ENCODE measurements around the gene PXDC1. TPM values are rescaled to one million over a fixed set of nuclear protein-coding genes. Genes with fewer than 3 reads are reported as not detected.

Gene PXDC1
- total RNA-seq, 1 donor from 2014 or later: 25.0 TPM

DNA sequence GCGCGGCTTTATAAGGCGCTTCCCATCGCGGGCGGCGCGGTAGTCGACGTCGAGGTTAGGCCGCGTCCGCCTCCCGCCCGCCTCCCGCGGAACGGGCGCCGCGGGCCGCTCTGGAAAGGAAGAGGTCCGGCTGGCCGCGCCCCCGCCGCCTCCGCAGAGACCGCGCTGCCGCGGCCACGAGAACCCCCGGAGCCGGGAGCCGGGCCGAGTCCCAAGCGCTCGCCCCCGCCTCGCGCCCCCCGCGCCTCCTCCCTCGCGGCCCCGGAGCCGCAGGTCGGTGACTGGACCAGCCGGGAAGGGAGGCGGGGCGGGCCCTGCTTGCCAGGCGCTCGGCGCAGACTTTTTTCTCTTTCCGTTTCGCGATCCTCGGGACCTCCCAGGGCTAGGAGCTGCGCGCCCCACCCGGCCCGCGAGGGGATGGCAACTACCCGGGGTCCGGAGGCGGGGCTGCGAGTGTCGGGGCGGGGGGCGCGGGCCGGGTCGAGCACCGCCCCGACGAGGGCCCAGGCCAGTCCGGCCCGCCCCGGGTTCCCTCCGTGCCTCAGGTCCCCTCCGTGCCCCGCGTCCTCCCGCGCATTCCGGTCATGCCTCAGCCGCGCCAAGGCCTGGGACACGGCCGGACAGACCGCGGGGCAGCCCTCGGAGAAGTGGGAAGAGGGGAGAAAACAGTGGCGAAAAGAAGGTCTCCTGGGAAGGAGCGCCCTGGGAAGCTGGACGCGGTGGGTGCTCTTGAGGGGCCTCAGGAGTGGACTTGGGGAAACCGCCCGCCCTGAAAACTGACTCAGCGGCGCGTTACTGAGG is 417 bp upstream of the PXDC1 start:
- peak; percentile 93 for DNase-seq
- intact Hi-C loops (cut with micrococcal nuclease): loop anchor here (10.0 kb wide), 1 partner anchor 73 kb away; no protein-coding TSS in a partner anchor
- peak; percentile 78 for ATAC-seq

DNA sequence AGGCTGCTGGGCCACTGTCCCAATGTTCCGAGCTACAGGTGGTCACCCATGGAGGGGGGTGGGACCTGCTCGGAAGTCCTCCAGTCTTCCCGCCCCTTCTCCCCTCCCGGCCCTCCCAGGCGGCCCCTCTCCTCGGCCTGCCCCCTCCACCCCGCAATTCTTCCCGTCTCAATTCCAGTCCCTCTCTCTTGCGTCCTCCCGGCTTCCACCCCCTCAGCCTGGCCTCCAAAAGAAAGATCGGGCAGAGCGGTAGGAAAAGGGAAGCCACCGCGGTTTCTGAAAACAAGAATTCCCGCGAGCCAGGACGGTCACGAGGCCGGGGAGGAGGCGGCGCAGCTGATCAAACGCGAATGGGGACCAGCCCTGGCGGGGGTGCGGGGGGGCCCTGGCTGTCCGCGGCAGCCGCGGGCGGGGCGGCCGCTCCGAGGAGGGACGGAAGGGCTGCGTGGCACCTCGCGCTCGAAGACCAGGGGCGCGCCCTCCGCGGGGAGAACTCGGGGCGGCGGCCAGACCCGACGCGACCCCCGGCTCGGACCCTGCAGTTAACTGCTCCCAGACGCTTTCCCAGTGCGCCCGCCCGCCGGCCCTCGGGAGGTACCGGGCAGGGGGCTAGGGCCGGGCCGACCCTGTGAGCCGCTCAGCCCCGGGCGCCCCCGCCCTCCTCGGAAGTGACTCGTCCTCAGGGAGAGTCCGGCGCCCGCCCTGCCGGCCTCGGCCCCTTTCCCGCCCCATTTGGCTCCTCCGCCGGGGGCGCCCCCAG is 1.0 kb downstream of the PXDC1 start:
- ATAC-seq (peak; percentile 68), DNase-seq (peak; percentile 90)
- intact Hi-C loops (cut with micrococcal nuclease): loop anchor here (10.0 kb wide), 1 partner anchor 74 kb away; no protein-coding TSS in a partner anchor

DNA sequence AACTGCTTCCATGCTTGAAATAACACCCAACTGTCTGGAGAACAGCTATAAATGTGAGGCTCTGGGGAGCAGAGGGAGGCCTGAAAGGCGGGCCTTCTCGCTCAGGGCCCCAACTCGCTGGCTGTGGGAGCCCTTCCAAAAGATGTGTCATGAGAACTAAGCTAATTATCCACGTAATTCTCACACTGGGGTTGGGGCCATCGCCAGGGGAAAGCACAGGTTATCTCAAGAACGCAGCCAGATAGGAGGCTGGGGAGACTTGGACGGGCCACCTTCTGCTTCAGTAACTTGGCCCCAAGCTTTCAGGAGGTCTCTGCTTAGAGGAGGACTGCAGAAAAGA is 1.6 kb downstream of the PXDC1 start:
- DNase-seq (peak; percentile 67), ATAC-seq (peak; percentile 5)
- intact Hi-C loops (cut with micrococcal nuclease): loop anchor here (10.0 kb wide), 2 partner anchors 75 to 135 kb away; no protein-coding TSS in a partner anchor

DNA sequence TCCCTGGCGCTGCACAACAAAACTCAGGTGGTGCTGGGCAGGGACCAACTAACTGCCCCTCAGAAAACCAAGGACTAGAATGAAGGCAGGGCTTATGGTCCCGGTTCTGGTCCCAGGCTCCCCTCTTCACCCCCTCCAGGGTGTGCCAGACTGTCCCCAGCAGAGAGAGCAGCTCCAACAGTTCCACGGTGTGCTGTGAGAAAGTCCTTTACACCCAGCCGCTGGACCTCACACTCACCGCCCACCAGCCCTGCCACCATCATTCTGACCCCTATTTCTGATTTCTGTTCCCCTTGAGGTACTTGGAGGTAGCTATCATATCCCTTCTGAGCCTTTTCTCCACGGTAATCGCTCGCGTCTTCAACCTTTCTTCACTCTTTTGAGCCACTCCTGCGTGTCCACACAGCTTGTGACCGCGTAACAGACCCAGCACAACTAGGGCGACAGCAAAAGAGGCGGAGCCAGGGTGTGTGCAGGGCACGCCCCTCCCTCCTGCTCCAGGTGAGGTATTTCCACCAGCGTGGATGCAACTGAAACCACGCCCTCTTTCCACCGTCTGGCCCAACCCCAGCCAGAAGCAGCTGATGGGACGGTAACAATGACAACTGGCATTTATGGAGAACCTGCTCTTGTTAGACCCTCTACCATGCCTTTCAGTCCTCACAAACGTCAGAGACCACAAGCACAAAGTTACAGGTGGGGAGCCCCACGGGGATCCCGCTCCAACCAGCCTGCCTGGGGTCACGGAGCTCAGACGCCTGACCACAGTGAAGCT is 2.3 kb downstream of the PXDC1 start:
- no peak for DNase-seq
- intact Hi-C loops (cut with micrococcal nuclease): loop anchor here (10.0 kb wide), 1 partner anchor 136 kb away; no protein-coding TSS in a partner anchor
- ATAC-seq: no peak

DNA sequence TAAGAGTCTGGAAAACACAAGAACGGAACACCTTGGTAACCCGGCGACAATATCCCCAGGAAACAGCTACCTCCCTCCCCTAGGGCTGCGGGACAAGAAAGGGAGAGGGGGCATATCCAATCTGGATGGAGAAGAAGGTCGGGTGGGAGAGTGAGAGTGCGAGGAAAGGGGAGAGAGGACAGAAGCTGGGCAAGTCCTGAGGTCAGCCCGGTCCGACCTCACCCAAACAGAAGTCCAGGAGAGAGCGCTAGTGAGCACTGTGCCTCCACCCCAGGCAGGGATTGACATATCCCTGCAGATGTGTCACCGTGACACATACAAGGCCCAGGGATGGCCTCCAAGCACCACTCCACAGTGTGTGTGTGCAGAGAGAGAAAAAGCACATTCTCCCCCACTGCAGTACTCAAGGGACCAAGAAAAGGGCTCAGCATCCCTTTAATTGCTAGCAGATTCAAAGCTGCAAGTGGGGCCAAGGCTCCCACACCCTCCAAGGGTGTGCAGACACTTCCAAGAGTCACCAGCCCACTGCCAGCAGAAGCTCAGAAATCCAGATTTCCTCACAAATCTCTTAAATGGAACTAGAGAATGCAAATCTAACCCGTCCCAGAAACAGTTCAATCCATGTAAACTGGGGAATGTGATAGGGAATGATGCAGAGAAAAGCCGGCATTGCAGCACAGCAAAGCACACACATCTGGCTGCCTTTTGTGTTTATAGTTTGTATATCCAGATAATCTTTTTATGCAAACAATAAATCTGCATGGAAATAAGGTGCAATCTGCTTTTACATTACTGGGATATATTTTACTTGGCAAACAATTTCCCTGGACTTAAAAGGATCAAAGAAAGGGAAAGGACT is 3.1 kb downstream of the PXDC1 start:
- ATAC-seq: peak; percentile 43
- peak; percentile 78 for DNase-seq
- intact Hi-C loops (cut with micrococcal nuclease): loop anchor here (10.0 kb wide), 1 partner anchor 136 kb away; no protein-coding TSS in a partner anchor

DNA sequence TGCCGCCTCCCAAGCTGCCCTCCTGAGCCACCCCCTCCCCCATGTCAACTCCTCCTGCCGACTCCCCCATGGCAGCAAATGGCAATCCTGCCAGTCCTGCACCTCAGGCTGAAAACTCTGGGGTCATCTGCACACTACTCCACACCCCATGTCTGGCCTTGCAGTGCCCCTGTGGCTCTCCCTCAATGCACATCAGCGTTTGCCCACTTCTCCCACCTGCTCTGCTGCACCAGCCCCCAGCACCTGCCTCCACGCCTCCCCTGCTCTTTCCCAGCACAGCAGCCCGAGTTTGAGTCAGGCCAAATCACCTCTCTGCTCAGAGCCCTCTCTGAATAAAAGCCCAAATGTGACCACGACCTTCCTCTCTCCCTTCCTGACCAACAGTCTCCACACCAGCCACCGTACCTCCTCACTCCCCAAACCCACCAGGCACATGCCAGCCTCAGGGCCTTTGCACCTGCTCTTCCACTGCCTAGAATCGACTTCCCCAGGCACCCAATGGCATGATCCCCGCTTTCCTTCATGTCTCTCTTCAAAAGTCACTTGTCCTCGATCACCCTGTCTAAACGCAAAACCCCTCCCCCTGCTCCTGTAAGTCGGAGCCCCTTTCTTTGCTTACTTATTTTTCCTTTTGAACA is 4.3 kb downstream of the PXDC1 start:
- intact Hi-C loops (cut with micrococcal nuclease): loop anchor here (10.0 kb wide), 1 partner anchor 138 kb away; no protein-coding TSS in a partner anchor
- no peak for DNase-seq
- no peak for ATAC-seq

DNA sequence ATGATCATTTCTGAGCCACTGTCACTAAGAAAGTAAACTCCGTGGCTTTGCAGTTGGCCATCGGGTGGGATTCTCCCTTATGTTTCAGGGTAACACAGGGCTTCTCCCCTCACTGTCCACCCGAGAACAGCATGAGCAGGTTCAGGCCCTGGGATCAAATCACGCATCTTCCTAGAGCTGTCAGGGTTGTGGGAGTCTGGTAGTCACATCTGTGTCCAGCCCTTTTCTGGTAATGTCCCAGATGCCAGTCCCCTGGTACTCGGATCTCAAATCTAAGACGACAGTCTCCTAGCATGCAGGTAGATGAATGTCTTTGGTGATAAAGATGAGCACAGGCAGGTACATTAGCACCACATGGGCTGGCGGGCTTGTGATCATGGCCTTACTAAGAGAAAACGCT is 4.8 kb downstream of the PXDC1 start:
- DNase-seq: no peak
- intact Hi-C loops (cut with micrococcal nuclease): loop anchor here (10.0 kb wide), 1 partner anchor 138 kb away; no protein-coding TSS in a partner anchor
- no peak for ATAC-seq

DNA sequence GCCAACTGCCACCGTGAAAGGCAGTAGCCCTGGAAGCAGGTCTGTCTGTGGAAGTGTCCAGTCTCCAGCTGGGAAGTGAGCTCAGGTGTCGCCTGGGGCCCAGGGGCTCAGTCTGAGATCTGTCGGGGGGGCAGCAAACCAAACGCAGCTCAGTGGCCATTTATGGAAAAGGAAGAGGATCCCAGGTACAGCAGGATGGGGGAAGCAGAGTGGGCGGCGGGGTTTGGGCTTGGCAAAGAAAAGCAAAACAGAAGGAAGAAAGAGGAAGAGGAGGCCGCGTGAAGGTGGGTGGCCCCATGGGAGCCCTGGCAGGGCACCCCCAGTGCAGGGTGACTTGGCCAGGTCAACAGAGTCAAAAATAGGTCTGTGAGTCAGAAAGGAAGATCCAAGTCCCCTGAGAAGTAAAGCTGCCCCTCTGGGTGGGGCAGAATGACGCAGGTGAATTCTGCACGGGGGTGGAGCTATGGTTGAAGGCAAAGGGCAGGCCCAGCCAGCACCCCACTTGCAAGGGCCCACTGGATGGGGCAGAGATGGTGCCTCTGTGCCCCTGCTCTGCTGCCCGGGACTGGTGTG is 5.3 kb downstream of the PXDC1 start:
- intact Hi-C loops (cut with micrococcal nuclease): loop anchor here (10.0 kb wide), 1 partner anchor 139 kb away; no protein-coding TSS in a partner anchor
- ATAC-seq: peak; percentile 2

DNA sequence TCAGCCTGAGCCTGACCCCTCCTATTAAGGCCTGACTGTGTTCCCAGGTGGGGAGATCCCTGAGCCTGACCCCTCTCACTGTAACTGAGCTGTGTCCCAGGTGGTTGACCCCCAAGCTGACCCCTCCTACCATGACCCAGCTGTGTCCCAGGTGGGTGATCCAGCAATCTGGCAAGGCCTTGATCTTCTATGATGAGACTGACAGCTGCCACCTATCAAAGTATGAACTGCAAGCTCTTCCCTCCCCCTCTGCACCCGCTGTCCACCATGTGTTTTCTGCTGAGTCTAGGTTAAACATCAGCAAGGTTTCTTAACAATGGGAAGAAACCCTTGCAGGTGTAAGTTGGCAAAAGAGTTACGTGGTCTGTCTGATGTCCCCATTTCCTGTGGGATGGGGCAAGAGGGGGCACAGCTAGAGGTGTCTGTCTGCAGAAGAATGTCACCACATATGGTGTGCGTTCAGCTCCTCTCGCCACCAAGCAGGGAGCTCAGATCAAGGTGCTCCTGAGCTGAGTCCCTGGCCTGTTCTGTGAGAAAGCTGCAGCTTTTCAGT is 5.9 kb downstream of the PXDC1 start:
- intact Hi-C loops (cut with micrococcal nuclease): loop anchor here (10.0 kb wide), 1 partner anchor 139 kb away; no protein-coding TSS in a partner anchor
- ATAC-seq (no peak), DNase-seq (no peak)

More for the DNA sequence above, 5.3 kb downstream of the PXDC1 start:
- no peak for DNase-seq

DNA sequence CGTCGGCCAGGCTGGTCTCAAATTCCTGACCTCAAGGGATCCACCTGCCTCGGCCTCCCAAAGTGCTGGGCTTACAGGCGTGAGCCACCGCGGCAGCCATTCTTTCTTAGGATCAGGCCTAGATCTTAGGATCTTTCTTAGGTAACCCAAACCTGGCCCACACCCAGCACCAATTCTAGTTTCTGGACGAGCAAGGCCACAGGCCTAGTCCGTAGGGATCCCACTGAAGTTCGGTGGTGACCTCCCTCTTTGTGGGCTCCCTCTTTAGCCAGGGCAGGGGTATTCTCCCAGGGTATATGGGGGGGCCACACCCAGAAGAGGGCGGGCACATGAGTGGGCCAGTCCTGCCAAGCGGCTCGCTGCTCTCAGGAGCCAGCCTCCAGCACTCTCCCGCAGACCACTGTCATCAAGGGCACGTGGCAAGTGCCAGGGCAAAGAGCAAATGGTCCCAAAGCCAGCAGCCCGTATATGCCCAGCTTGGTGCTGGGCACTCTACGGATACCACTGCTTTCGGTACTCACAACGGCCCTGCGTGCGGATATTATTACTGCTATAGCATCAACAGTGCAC is 6.5 kb downstream of the PXDC1 start:
- ATAC-seq (no peak), DNase-seq (no peak)
- intact Hi-C loops (cut with micrococcal nuclease): loop anchor here (10.0 kb wide), 1 partner anchor 140 kb away; no protein-coding TSS in a partner anchor

DNA sequence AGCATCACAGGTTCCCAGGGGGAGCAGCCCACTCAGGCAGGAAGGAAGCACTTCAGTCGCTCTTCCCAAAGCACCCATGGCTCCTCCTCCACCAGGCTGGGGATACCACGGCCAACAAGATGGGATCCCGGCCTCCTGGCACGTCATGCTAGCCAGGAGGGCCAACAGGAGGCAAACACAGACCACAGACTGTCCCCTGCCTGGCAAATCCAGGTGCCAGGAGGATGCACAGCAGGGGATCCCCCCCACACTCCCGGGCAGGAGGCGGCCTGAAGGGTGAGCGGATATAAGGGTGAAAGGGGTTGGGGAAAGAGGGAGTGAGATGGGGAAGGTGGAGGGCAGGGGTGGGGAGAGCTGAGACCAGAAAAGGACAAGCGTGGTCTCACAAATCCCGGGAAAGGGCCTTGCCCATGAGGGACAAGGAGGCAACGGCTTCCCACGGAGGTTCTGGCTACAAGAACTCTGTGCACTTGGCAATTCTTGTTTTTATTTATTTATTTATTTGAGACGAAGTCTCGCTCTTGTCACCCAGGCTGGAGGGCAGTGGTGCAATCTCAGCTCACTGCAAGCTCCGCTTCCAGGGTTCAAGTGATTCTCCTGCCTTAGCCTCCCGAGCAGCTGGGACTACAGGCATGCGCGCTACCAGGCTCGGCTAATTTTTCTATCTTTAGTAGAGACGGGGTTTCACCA is 7.2 kb downstream of the PXDC1 start:
- intact Hi-C loops (cut with micrococcal nuclease): loop anchor here (10.0 kb wide), 1 partner anchor 140 kb away; no protein-coding TSS in a partner anchor
- ATAC-seq (no peak), DNase-seq (no peak)

DNA sequence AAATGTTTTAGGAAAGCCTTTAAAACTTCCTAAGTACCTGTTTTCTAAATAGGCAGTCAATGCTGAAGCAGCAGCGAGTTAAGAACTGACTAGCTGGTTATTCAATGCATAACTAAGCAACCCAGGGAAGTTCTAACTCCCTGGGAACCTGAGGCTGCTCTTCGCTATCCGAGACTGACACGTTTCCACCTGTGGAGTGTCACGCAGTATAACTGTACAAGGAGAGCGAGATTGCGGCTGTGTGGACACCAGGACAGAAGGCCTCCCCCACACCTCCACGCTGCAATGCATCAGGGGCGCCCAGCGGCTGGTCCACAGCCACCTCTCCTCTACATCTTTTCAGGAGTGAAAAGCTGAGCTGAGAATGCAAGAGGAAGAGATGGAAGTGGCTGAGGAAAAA is 8.0 kb downstream of the PXDC1 start:
- ATAC-seq (no peak), DNase-seq (no peak)
- intact Hi-C loops (cut with micrococcal nuclease): loop anchor here (2.0 to 10.0 kb wide), 2 partner anchors 141 to 189 kb away; no protein-coding TSS in a partner anchor

DNA sequence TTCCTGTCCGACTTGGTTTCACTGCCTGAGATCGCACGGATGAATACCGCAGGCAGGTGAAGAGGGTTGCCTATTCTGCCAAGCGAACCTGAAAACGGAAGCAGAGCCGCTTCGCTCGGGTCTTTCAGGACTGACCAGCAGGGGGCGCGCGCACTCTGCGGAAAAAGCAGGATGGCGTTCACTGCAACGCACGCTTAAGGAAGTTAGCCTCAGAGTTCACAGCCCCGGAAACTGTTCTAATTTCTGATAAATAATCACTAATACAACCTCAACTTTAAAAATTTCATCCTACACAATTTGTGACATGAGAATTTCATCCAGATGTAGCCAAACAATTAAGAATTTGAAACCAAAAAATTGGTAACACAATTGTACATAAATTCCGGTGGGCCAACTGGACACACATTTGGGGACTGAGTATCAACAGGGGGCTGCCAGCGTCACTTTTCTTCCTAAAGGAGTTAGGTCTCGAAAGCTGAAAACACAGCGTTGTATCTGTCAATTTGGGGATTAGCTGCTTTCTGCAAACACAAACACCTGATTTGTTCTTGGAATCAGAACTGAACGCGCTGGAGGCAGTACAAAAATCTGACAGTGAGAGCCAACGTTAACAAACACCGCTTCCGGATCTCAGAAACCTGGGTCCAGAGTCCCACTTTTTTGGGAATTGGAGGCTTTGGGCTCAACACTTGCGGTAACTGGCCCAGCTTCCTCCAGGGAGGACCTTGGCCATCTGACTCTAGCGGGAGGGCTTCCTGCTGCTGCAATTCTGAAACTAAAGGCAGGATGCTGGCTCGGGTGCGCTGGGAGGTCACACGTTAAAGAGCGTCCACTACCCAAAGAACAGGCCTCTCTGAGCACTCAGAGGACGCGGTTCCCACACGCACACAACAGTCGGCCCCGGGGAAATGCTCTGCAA is 8.8 kb downstream of the PXDC1 start:
- intact Hi-C loops (cut with micrococcal nuclease): loop anchor here (2.0 to 10.0 kb wide), 2 partner anchors 142 to 190 kb away; no protein-coding TSS in a partner anchor
- peak; percentile 77 for ATAC-seq
- peak; percentile 88 for DNase-seq

DNA sequence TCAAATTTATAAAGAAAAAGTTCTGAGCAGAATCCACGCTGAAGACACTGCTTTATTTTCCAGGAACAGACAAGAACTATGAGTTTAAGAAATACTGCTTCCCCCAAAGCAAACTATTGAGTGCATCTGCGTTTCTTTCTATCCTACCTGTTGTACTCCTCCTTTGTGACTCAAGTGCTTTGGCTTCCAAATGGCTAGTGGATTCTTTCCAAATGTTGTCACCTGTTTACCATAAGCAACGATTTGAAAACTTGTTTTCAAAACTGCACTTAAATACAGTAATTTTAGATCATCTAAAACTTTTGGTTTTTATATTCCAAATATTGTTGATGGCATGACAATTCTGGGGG is 9.5 kb downstream of the PXDC1 start:
- no peak for DNase-seq
- intact Hi-C loops (cut with micrococcal nuclease): loop anchor here (2.0 to 10.0 kb wide), 2 partner anchors 143 to 191 kb away; no protein-coding TSS in a partner anchor
- ATAC-seq: no peak

DNA sequence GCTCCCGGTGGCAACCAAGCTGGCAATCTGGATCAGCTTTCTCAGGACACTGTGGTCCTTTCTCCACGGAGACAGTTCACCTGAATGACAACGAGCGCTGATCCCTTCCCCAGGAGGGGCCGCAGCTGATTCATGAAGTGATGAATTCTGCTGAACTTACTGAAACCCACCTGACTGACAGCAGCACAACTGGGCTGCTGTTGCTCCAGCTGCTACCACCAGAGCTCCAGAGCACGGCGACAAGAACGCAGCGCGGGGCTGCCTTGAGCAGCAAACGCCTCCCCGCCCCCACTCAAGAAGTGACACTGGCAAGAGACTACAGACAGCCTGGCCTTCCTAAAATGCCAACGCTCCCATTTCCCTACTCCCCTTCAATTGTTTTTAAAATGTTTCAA is 10.0 kb downstream of the PXDC1 start:
- no peak for ATAC-seq
- intact Hi-C loops (cut with micrococcal nuclease): loop anchor here (10.0 kb wide), 1 partner anchor 143 kb away; no protein-coding TSS in a partner anchor
- no peak for DNase-seq
